CMK (cell line): ENCODE measurements around the gene DDIAS.
"Not testable (repeated sequence)": the region's sequence is repeated elsewhere in the genome, so short reads cannot be mapped to it uniquely, and the experiment has no call there.

Source experiments
- DNase-seq: peaks from one replicate; pipeline ENCODE4 v3.0.0-alpha.2; 2010; ENCODE audit warnings: low read depth

The DDIAS gene

DNA sequence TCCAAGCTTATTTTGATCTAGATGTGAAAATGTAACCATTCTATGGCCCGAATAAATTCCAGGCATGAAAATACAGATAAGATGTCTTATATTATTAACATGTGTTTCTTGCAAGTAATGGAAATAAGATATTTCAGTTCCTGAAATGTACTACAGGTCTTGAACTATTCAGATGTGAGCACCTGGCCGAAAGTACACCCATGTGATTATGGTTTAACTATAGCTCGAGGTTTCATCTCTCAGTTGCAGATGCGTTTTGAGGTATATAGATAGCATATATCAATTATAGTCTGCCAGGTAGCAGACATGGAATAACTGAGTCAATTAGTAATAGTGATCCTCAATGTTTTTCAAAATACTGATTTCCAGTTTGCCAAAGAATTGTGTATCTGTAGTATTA lies 68.3 kb downstream of the DDIAS start:
- DNase-seq, result no peak

DNA sequence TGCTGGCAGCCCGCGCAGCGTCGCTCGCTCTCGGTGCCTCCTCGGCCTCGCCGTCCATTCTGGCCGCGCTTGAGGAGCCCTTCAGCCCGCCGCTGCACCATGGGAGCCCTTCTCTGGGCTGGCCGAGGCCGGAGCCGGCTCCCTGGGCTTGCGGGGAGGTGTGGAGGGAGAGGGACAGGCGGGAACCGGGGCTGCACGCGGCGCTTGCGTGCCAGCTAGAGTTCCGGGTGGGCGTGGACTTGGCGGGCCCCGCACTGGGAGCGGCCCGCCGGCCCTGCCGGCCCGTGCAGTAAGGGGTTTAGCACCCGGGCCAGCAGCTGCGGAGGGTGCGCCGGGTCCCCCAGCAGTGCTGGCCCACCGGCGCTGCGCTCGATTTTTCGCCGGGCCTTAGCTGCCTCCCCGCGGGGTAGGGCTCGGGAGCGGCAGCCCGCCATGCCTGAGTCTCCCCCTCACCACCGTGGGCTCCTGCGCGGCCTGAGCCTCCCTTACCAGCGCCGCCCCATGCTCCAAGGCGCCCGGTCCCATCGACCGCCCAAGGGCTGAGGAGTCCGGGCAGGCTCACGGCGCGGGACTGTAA lies 69.1 kb downstream of the DDIAS start:
- not testable (repeated sequence) for DNase-seq

DNA sequence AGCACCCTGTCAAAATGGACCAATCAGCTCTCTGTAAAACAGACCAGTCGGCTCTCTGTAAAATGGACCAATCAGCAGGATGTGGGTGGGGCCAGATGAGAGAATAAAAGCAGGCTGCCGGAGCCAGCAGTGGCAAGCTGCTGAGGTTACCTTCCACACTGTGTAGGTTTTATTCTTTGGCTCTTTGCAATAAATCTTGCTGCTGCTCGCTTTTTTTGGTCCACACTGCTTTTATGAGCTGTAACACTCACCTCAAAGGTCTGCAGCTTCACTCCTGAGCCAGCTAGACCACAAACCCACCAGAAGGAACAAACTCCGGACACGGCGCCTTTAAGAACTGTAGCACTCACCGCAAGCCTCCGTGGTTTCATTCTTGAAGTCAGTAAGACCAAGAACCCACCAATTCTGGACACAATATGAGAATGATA lies 70.0 kb downstream of the DDIAS start:
- not testable (repeated sequence) for DNase-seq

GRCh38 chr11:82972103-82972502 lies 70.6 kb downstream of the DDIAS start:
- no peak for DNase-seq

DNA sequence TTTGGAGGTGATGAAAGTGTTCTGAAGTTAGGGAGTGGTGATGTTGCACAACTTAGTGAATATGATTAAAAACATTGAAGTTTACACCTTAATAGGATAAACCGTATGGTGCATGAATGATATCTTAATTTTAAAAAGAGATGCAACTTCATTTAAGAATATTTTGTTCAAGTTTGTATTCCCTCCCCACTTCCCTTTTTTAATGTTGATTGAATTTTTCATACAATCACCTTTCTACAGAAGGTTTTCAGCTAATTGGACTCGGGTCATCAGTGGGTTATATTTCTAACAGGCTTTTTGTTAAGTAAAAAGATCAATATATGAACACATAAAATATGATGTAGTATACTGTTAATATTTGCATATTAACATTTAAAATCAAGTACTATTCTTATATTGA lies 72.6 kb downstream of the DDIAS start:
- DNase-seq, result no peak

- no peak for DNase-seq
These were observed 73.3 kb downstream of the DDIAS start for GRCh38 chr11:82974851-82975250.

- DNase-seq, result no peak
These were observed 74.3 kb downstream of the DDIAS start for GRCh38 chr11:82975882-82976281.

DNA sequence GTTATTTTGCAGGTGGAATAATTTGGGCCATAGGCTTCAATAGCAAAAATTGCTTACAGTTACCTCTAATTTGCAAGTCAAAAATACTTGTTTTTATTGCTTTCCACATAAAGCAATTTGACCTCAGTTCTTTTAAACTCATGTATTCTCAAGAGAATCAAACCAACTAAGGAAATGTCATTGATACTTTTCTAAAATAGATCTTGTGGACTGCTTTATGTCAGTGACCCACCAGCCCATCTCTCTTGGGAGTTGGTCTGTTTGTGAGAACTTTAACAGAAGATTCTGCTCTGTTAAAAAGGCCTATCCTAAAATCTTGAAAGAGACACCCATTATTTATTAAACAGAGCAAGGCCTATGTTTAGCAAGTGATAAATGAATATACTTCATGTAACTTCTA lies 75.2 kb downstream of the DDIAS start:
- DNase-seq, result no peak

GRCh38 chr11:82978422-82979099 lies 77.0 kb downstream of the DDIAS start:
- DNase-seq, result no peak

- no peak for DNase-seq
These were observed 78.3 kb downstream of the DDIAS start for GRCh38 chr11:82979824-82980223.

DNA sequence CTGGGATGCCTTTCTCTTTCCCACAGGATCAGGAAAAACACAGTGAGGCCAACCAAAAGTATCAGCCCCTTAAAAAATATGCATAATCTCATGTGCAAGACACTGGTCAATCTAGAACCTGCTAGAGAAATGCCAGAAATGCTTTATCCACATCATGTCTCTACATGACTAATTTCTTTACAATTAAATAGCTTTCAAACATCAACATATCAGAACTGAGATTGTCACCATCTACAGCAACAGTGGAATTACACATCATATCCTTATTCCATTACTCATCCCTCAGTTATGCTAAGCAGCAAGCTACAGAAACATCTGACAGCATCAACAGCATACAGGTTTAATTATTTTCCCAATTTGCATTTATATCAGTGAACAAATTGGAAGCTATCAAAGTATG lies 78.8 kb downstream of the DDIAS start:
- DNase-seq, result no peak

DNA sequence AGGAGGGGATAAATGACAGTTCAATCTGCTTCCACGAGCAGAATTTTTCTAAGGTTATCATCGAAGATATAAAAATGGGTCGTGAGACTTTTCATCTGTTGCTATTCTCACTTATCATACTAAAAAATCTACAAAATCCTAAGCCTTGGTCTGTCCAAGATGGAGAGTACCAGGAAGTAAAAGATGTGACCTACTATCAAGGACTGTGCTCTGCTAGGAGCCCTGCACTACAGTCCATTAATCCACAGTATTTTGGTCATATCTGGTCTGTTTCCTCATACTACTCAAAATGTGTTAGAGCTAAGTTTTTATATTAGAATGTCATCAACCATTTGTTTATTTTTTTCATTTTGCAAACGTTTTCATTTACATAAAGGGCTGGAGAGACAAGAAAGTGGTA lies 79.4 kb downstream of the DDIAS start:
- DNase-seq, result no peak

- DNase-seq, result no peak
These were observed 80.3 kb downstream of the DDIAS start for GRCh38 chr11:82981852-82982251.
